22Rv1 (cell line): ENCODE data around the gene PLD1.

Source experiments
- ZFX ChIP-seq: fragments of 450-650 bp; IDR thresholded peaks from 2 replicates; pipeline ENCODE4 v1.6.1; 2017; ENCODE audit warnings: antibody characterized with exemption, borderline replicate concordance
- TF ChIP-seq, protein P1 (sequence below): fragments of 450-650 bp; IDR thresholded peaks from 2 replicates; pipeline ENCODE4 v1.5.1; 2017; ENCODE audit warnings: mild to moderate bottlenecking

DNA sequence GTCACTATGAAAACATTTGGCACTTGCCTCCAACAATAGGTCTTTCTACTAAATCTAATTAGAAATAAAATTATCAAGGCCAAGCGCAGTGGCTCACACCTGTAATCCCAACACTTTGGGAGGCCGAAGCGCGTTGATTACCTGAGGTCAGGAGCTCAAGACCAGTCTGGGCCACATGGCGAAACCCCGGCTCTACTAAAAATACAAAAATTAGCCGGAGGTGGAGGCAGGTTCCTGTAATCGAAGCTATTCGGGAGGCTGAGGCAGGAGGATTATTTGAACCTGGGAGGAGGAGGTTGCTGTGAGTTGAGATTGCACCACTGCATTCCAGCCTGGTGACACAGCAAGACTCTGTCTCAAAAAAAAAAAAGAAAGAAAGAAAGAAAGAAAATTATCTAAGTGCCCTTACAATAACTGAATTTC lies 1.6 kb upstream of the PLD1 start:
- TF ChIP-seq, protein P1, sequence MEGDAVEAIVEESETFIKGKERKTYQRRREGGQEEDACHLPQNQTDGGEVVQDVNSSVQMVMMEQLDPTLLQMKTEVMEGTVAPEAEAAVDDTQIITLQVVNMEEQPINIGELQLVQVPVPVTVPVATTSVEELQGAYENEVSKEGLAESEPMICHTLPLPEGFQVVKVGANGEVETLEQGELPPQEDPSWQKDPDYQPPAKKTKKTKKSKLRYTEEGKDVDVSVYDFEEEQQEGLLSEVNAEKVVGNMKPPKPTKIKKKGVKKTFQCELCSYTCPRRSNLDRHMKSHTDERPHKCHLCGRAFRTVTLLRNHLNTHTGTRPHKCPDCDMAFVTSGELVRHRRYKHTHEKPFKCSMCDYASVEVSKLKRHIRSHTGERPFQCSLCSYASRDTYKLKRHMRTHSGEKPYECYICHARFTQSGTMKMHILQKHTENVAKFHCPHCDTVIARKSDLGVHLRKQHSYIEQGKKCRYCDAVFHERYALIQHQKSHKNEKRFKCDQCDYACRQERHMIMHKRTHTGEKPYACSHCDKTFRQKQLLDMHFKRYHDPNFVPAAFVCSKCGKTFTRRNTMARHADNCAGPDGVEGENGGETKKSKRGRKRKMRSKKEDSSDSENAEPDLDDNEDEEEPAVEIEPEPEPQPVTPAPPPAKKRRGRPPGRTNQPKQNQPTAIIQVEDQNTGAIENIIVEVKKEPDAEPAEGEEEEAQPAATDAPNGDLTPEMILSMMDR, result no peak
- TF ChIP-seq ZFX, result no peak
